EL (cell line): ENCODE results near the gene C1QTNF9B.
A peak's percentile ranks its signal among the peaks of the same experiment; 100 is the strongest.
"Not testable (repeated sequence)": the region's sequence is repeated elsewhere in the genome, so short reads cannot be mapped to it uniquely, and the experiment has no call there.

ENCODE experiments used
- DNase-seq: peaks from one replicate; pipeline ENCODE4 v3.0.0-alpha.2; 2016

The C1QTNF9B gene

DNA sequence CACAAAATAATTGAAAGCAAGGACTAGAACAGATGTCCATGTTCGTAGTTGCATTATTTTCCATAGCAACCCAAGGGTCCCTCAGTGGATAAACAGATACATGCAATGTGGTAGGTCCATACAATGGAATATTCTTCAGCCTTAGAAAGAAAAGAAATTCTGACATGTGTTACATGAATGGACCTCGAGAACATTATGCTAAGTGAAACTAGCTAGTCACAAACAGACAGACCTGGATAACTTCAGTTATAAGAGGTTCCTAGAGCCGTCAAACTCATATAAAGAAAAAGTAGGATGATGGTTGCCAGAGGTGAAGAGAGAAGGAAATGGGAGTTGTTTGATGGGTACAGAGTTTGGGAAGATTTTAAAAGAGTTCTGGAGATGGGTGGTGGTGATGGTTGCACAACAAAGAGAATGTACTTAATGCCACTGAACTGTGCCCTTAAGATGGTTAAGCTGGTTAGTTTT, at the start of gene C1QTNF9B:
Gene C1QTNF9B (minus strand): TSS at position 51 of the 468 bp plus-strand sequence.
- DNase-seq: not testable (repeated sequence)

DNA sequence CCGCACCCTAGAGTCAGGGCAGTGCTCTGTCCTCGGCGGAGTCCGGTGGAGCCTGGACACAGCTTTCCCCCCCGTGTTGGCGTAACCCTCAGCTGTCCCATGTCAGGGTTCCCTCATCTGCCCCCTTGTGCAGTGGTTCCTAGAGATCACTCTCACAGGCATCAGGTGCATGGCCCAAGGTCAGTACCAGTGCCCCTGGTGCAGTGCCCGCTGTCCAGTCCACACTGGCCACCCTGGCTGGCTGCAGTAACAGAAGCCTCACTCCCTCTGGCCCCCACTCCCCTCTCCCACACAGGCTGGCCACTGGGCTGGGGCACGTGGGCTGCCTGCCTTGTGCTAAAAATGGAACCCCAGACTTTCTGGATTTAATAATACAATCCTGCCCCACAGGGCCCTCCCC, 49.6 kb upstream of the C1QTNF9B start:
- DNase-seq: no peak

DNA sequence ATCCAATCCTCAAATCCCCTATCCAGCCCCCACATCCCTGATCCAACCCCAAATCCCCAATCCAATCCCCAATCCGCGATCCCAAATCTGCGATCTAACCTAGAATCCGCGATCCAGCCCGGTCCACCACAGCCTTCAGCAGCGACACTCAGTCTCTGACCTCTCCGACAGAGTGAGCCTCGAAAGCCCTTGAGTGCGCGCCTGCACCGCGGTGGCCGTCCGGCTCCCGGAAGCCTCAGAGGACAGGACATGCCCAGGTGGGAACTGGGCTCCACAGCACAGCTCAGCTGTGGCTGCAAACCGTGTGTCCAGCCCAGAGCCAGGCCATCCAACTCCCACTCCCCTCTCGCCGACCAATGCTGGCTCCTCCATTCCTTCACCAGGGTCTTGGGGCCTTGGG, 48.8 kb upstream of the C1QTNF9B start:
- no peak for DNase-seq

DNA sequence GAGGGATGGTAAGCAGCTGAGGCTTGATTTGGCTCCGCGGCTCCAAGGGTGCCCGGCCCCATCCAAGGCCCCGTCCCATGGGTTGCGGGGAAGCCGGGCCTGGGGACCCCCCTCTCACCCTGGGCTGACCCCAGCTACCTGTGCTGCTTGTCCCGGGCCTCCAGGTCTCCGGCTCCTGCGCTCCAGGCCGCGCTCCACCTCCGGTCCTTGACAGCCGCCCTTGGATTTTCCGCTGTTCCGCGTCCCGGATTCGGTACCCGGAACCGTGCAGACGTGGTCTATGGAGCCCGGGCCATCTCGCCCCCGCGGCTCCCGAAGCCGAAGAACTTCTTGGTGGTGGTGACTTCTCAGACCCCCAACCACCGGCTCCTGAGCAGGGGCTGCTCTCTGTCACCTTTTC, 48.3 kb upstream of the C1QTNF9B start:
- DNase-seq: no peak

DNA sequence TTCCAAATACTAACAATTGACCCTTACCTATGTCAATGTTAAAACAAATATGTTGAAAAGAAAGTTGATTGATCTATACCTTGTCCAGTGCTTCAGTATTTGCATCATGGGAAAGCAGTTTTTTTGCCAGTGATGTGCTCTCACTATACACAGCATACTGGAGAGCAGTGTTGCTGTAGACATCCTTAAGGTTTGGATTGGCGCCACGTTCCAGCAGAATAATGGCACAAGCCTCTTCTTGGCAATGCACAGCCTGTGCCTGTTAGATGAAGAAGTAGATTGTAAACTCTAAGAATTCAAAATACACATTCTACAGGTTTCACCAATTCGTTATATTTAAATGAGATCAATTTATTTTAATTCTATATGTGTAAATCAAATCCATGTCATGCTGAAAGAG, 43.9 kb upstream of the C1QTNF9B start:
- DNase-seq: no peak

DNA sequence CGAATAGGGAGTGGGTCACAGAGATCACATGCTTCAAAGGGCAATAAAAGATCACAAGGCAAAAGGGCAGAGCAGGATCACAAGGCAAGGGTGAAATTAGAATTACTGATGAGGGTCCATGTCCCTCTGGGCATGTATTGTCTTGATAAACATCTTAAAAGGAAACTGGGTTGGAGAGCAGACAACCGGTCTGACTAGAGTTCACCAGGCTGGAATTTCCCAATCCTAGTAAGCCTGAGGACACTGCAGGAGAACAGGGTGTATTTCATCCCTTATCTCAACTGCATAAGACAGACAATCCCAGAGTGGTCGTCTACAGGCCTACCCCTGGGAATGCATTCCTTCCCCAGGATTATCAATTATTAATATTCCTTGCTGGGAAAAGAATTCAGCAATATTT, 42.4 kb upstream of the C1QTNF9B start:
- not testable (repeated sequence) for DNase-seq

DNA sequence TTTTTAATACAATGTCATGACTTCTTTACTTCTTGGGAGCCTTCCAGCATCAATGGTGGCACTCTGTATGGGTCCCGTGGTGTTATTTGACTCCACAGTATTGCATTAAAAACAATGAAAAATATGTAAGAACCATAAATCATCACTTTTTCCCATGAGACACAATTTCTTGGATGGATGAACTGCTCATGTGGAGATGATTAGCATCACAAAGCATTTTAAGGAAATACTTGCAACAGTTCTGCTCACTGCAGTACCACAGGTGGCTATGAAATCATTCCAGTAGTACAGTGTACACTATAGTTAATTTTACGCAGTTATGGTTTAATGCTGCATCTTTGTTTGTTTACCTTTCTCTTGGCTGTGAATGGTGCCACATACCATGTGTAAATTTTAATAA, 37.2 kb upstream of the C1QTNF9B start:
- no peak for DNase-seq

DNA sequence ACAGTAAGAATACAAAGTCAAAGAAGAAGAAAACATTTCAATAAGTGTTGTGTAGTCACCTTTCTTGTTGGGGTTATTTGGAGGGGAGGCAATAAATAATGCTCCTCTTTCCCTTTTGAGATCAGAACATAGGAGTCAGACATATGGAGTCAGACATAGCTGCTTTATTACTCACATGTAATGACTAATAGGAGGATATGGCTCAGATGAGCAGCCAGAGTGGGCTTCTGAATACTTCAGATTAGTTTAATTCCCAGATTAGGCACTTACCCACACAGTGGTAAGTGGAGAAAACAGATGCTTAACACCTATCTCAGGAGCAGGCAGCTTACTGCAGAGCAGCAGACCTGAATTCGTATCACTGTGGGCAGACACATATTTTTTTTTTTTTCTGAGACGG, 31.7 kb upstream of the C1QTNF9B start:
- peak; percentile 86 for DNase-seq

DNA sequence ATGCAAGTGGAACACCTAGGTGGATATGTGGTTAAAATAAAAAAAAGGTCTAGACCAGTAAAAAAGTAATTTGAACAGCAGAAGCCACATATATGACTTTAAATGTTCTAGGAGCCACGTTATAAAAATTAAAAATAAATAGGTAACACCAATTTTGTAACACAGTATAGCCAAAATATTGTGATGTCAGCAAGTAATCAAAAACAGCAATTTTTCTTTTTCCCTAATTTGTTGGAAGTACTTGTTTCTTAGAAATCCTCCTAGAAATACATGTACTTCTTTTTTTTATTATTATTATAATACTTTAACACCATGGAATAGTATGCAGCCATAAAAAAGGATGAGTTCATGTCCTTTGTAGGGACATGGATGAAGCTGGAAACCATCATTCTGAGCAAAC, 25.7 kb upstream of the C1QTNF9B start:
- no peak for DNase-seq

DNA sequence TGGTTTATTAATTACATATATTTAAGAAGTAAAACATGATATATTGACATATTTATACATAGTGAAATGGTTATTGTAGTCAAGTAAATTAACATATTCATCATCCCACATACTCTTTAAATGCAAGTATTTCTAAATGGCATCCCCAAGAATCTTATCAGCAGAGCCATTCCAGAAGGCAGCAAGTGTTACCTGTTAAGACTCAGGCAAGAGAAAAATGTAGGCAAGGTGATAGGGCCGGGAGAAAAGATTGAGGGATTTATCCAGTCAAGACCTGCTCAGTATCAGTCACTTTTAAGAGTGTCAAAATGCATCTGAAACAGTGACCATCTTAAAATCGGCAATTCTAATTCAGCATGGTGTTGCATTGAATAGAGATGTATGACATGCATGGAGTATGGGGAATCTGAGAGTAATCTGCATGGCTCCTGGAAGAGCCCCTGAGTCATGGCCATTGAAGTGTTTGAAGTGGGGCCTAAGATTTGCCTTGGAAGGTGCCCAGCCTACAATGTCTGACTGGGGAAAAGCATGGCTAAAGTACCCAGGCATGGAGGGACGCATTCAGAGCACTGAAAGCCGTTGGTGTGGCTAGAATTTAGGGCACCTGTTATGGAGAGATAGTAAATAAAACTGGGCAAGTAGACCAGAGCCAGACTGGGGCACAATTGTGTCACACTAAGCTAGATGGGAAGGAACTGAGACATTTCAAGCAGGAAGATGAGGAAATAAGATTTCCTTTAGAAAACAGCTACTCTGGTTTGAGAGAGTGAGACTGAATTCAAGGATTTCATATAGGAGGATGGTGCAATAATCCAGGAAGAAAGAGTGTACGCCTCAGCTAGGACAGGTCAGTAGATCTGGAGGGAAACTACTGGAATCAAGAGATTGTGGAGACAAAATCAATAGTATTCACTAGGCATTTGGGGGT, 25.0 kb upstream of the C1QTNF9B start:
- no peak for DNase-seq

DNA sequence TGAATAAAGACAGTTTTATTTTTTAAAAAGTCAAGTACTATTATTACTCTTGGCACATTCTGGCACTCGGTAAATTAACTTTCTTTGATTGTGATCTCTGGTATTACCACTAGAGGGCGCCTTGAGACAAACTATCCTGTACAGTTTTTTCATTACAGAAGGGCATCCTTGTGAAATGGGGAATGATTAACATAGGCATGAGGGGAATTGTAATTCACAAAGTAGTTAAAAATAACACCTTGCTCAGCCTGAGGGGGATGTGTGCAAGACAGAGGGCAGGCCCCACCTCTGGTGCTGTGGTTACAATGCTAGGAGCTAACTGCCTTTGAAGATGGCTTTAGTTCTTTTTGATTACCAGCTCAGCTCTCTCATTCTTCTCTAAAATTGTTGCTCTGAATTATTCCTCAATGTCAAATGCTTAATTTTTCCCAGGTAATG, 24.2 kb upstream of the C1QTNF9B start:
- peak; percentile 60 for DNase-seq

DNA sequence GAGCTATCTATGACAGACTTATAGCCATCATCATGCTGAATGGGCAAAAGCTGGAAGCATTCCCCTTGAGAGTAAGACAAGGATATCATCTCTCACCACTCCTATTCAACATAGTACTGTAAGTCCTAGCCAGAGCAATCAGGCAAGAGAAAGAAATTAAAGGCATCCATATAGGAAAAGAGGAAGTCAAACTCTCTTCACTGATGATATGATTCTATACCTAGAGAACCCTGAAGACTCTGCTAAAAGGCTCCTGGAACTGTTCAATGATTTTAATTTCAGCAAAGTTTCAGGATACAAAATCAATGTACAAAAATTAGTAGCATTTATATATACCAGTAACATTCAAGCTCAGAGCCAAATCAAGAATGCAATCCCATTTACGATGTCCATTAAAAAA, 21.7 kb upstream of the C1QTNF9B start:
- DNase-seq: no peak

DNA sequence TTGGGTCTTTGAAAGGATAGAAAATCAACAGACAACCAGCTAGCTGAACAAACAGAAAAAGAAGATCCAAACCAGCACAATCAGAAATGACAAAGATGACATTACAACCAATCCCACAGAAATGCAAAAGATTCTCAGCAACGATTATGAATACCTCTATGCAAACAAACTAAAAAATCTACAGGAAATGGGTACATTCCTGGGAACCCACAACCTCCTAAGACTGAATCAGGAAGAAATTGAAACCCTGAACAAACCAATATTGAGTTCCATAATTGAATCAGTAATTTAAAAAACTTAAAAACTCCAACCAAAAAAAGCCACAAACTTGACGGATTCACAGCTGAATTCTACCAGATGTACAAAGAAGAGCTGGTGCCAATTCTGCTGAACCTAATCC, 20.9 kb upstream of the C1QTNF9B start:
- DNase-seq: peak; percentile 54

DNA sequence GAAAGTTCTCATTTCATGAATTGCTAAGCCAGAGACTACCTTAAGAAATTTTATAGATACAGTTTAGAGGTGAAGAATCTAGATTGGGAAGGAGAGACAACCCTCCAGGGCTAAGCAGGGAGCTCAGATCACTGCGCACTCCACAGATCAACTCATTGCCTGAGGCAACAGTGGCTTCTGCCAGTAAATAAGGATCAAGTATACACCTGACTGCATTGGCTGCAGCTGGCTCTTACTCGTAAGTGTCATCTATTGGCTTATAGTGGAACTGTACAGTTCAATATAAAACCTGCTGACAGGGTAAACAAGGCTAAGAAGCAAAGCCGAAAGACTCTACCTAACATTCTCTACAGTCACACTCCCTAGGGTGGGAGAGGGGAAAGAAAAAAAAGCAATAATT, 18.0 kb upstream of the C1QTNF9B start:
- DNase-seq: no peak

DNA sequence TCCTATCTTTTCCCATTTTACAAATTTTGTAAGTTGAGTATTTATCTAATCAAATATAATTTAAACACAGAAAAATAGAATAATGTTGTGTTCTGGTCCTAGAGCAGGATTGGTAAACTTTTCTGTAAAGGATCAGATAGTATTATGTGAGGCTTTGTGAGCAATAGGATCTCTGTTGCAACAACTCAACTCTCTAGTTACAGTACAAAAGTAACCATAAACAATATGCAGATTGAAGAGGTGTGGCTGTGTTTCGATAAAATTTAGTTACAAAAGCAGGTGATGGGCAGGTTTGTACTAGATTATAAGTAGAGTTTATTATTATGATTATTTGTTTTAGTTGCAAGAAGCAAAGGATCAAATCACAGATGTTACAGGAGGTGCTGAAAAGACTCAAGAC, 15.2 kb upstream of the C1QTNF9B start:
- DNase-seq: no peak

DNA sequence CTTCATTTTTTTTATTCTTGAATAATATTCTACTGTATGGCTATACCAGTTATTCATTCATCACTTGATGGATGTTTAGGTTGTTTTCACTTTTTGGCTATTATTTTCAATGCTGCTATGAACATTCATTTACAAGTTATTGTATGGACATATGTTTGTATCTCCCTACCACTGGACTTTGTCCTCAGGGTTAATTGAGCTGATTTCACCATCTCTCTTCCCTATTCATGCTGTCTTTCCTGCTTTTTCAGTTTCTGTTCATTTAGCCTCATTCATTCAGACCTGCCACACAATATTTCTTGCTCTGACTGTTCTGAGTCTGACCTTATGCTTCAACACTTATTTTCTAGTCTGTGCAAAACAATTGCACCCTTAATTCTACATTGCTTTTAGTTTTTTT, 12.3 kb upstream of the C1QTNF9B start:
- no peak for DNase-seq

DNA sequence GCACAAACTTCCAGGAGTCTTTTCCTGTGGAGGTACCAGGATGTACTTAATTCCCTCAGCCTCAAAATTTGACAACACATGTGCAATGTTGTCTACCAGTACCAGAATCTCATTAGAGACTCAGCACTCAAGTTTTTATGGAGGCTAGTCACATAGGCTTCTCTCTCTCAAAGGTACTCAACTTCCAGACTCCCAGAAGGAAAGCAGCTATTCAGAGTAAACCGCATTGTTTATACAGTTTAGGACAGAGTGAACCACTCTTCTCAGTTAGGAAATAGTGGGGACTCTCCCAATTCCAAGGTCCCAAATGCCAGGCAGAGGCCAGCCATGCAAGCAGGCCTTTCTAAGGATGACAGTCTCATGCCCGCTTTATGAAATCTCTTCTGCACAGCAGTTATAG, 8.5 kb upstream of the C1QTNF9B start:
- peak; percentile 39 for DNase-seq

DNA sequence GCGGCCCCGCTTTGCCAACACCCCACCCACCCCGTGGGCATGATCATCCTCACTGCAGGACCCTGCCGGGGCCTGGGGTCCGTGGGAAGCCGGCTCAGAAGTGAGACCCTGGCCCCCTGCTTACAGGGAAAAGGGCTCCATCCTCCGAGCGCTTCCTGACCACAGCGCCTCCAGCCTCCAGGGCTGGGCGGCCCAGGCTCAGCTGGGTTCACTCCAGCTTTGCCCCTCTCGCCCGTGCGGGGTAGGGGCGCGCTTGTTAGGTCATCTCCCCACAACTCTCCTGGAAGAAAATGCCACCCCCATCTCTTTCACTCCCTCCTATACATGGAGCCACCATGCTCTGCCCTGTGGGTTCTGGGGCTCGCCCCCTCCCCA, 6.6 kb upstream of the C1QTNF9B start:
- no peak for DNase-seq

DNA sequence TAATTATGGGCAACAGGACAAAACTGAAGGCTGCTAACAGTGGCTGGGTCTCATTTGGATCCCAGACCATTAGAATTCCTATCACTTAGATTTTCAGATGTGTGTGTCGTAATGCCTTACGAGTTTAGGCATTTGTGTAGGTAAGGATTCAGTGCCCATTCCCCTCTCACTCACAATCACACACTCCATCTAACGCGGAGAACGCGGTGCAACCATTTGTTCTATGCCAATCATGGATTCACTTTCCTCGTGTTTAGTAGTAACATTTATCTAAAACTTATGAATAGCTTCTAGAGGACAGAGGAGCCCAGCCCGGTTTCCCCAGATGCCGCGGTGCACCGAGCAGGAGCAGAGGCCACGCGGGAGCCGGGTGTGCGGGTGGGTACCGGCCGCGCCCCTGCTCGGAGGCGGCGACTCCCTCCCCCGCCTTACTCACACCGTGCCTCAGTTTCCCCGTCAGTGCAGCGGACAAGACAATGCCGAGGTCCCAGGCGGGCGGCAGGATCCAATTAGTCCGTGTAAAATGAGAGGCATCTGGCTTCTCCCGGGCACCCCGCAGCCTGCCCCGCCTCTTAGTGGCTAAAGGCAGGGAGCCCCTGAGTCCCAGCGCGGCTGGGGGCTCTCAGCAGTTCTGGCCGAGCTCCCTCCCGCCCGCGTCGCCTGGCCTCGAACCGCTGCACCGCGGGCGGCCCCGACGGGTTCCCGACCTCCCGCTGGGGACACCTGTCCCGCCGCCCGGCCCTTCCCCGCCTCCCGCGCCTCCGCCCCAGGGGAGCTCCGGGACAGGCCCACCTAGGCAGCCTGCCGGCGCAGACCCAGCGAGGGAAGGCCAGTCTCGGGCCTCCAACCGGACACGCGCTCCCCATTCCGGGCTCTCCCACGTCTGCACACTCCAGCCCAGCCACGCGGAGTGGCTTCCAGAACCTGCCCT, 5.9 kb upstream of the C1QTNF9B start:
- no peak for DNase-seq

DNA sequence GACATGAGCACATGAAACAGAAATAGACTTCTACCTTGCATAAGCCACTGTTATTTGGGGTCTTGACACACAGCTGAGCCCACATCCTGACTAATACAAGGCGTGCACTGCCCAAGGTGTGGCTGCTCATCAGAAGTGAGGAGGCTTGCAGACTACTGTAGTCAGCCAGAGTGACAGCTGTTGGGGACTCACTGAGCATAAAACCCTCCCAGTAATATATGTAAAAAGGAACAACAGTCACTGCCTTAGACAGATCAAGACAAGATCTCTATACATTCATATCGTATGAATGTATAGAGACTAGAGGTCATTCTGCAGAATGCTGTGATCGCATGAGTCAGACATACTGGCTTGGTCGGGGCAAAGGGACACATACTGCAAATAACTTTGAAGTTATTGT, 4.1 kb upstream of the C1QTNF9B start:
- peak; percentile 65 for DNase-seq

DNA sequence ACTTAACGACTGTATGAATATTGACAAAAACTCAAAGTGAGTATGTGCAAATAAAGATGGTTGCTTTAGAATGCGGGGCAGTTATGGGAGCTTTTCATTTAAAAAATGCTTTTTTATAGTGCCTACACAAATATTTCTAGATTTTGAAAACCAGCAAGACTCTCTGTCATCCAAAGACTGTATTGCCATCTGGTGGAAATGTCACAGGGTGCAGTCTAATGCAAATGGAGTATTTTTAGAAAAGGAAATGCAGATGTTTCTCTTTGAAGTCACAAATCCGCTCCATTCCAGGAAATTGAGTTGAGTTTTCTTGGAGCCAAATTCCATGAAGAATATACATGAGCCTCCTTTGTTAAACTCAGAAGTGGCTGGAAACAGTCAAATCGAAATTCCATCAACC, 2.3 kb upstream of the C1QTNF9B start:
- DNase-seq: peak; percentile 52

DNA sequence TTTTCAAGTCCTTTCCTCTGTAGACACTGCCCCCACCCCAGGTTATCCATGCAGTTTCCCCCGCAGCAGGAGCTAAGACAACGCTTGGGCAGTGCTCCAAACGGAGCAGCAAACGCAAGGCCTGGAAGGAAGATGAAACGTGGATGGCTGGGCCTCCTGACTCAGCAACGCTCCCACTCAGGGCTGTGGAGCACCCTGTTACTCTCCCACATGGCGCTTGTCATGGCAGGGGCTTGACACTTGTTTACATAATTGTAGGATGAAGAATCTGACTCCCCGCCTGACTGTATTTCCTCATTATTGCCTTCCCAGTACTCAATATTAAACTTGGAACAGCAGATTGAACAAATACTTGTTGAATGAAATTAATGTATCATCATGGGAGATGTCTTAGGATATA, 799 bp upstream of the C1QTNF9B start:
- peak; percentile 20 for DNase-seq

DNA sequence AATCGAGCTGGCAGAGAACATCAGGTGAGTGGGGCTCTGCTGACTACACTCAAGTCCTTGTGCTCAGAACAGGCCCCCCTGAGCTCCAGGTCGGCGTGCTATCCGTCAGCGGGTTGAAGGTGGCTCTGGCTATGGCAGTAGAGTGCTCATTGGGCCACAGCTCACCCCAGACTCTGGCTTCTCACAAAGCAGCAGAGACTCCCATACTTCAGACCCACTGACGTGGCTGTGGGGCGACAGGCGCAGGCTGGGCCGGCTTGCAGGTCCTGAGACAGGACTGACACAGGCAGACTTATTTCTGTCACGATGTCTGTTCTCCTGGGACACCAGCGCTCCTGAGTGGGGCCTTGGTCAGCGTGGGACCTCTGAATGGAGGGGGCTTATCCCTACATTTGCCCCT, 2.6 kb downstream of the C1QTNF9B start:
- not testable (repeated sequence) for DNase-seq

DNA sequence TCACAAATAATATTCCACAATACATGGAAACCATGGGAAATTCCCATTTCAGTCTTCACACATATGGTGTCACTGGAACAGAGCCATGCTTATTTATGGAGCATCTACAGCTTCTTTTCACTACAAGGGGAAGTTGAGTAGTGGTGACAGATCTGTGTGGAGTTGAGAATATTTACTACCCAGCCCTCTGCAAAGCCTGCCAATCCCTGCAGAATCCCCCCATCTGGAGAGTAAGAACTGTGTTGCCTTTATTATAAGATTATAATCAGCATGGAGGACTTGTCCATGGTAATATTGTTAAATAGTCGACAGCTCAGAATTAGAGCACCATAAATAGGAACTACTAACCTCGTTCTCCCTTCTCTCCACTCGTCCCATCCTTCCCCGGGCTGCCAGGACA, 3.5 kb downstream of the C1QTNF9B start:
- not testable (repeated sequence) for DNase-seq
